Measurements from ENCODE around the gene NR2C2. TPM values are rescaled to one million over a fixed set of nuclear protein-coding genes. Genes with fewer than 3 reads are reported as not detected.

The NR2C2 gene
- polyA plus RNA-seq, 3 donors, result 36.4 to 41.0 (median 39.3) TPM

DNA sequence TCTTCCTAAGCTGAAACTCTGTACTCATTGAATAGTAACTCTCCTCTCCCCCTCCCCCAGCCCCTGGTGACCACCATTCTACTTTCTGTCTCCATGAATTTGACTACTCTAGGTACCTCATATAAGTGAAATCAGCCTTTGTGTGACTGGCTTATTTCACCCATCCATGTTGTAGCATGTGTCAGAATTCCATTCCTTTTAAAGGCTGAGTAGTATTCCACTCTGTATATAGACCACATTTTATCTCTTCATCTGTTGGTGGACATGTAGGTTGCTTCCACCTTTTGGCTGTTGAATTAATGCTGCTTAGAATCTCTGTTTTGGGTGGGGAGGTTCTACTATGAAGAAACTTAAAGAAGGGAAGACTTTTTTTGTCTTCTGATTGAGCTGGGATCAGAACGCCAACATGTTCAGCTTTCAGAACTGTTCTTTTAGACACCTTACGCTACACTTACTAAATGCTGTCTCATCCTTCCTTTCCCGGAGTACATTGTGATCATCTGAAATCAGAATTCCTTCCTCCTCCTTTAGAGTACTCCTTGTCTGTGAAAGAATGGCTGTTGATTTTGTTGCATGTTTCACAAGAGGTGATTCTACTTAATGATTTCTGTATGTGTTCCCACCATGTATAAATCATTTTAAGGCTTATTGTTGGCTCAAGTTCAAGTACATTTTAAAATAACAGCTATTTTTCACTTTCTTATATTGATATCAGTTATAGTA lies 67.4 kb downstream of the NR2C2 start:
- no peak for DNase-seq (ENCODE audit: low read depth in 3 of 3, low spot score in 2 of 3)

DNA sequence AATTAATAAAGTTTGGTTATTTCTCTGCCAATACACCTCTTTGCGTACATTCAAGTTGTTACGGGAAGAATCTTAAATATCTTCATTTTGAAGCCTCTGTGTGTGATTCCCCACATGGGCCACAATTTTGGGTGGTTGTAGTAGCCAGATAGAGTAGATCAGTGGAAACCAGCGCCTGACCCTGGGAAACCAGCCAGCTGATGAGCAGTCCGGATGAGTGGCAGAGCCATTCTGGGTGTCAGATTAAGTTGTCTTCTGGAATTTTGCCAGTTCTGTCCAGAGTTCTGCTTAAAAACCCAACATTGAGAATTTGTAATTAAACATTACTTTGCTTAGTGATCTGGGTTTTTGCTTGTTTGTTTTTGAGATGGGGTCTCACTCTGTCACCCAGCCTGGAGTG lies 68.1 kb downstream of the NR2C2 start:
- DNase-seq (ENCODE audit: low read depth in 3 of 3, low spot score in 2 of 3), result no peak

DNA sequence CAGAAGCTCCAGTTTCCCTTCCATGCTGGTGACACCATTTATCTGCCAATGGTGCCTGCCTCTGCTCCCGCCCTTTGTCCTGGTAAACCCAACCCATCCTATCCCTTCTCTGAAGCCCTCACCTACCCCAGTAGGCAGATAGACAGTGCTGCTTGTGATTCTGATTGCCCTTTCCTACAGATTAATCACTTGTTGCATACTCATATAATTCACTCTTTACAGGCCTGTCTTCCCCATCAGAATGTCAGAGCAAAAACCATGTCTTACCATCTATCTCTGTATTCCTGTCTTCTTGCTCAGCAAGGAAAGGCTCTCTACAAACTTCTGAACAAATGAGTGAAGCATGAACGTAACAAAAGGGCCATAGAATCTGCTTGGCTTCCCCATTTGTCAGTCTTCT lies 69.8 kb downstream of the NR2C2 start:
- DNase-seq (ENCODE audit: low read depth in 3 of 3, low spot score in 2 of 3), result no peak

- no peak for DNase-seq (ENCODE audit: low read depth in 3 of 3, low spot score in 2 of 3)
Observed at GRCh38 chr3:15023249-15023648, 75.9 kb downstream of the NR2C2 start.

- DNase-seq (ENCODE audit: low read depth in 3 of 3, low spot score in 2 of 3), result no peak
Observed at GRCh38 chr3:15023719-15024118, 76.3 kb downstream of the NR2C2 start.

DNA sequence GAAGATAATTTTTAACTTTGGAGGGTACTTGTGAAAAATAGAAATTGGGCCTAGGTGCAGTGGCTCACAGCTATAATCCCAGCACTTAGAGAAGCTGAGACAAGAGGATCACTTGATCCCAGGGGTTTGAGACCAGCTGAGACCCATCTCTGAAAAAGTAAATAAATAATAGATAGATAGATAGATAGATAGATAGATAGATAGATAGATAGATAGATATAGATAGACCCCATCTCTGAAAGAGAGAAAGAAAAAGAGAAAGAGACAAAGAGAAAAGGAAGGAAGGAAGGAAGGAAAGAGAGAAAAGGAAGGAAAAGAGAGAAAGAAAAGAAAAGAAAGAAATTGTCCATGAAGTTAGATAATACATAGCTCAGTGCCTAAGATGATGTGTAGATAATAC lies 82.2 kb downstream of the NR2C2 start:
- no peak for DNase-seq (ENCODE audit: low read depth in 3 of 3, low spot score in 2 of 3)

DNA sequence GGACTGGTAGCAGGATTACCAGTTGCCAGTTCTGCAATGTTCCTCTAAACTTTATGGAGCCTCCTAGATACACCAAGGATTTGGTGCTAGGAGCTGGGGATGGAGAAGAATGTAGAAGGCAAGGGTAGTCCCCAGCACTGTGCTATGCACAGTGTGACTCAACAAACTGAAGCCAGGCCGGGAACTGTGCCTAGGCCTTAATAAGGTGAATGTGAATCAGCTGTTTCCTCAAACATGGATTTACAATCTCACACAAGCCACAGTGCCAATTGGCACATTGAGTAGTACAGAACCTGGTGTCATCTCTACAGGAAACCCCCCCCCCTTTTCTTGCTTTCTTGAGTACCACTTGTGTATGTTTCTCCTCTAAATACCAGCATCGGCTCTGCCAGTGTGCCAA lies 85.3 kb downstream of the NR2C2 start:
- DNase-seq (ENCODE audit: low read depth in 3 of 3, low spot score in 2 of 3), result no peak

DNA sequence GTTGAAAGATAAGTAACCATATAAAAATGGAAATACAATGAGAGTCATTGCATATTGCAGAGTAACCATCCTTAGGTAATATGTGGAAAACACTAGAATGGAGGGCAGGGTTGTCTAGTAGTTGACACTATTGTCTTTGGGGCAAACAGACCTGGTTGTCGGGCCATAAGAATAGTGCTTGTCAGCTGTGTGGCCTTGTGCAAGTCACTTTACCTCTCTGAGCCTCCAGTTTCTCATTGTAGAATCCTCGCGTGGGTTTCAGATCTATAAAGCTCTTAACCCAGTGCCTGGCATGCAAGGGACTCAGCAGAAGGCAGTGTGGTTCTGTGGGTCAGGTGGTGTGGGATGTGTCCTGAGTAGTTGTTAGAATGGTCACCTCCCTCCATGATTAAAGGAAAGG lies 85.7 kb downstream of the NR2C2 start:
- DNase-seq (ENCODE audit: low read depth in 3 of 3, low spot score in 2 of 3), result no peak

GRCh38 chr3:15038306-15038705 lies 90.9 kb downstream of the NR2C2 start:
- no peak for DNase-seq (ENCODE audit: low read depth in 3 of 3, low spot score in 2 of 3)

GRCh38 chr3:15040844-15041243 lies 93.5 kb downstream of the NR2C2 start:
- DNase-seq (ENCODE audit: low read depth in 3 of 3, low spot score in 2 of 3), result no peak

- DNase-seq (ENCODE audit: low read depth in 3 of 3, low spot score in 2 of 3), result no peak
Observed at GRCh38 chr3:15041950-15042349, 94.6 kb downstream of the NR2C2 start.

- no peak for DNase-seq (ENCODE audit: low read depth in 3 of 3, low spot score in 2 of 3)
Observed at GRCh38 chr3:15042936-15043335, 95.6 kb downstream of the NR2C2 start.

GRCh38 chr3:15043408-15044171 lies 96.2 kb downstream of the NR2C2 start:
- no peak for DNase-seq (ENCODE audit: low read depth in 3 of 3, low spot score in 2 of 3)

GRCh38 chr3:15044326-15044725 lies 96.9 kb downstream of the NR2C2 start:
- DNase-seq (ENCODE audit: low read depth in 3 of 3, low spot score in 2 of 3), result no peak

DNA sequence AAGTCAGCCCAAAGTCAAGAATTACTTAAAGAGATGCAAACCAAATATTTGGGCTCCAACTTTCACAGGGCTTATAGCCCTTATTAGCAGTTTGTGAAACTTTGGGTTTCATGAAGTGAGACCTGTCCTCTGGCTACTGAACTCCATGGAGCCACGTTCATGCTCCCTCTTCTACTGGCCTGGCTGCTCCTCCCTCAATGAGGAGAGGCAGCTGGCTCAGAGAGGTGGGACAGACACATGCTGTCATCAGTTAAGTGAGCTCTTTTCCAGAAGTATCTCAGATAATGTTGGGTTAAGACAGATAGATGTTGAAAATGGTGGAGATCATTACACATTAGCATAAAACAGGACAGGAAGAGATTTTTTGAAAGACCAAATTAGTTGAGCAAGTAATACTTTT lies 98.3 kb downstream of the NR2C2 start:
- no peak for DNase-seq (ENCODE audit: low read depth in 3 of 3, low spot score in 2 of 3)

DNA sequence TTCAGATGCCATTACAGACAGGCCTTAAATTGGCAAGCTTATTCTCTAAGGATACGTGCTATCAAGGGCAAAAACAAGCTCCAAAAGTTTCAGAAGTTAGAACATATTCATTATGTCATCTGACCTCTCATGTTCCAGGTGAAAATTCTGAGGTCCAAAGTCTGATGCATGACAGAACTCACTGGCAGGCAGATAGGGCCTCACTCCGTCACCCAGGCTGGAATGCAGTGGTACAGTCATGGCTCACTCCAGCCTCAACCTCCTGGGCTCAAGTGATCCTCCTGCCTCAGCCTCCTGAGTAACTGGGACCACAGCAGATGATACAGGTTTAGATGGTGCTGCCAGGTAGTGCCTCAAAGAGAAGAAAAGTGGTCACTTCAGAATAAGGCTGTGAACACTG lies 102.2 kb downstream of the NR2C2 start:
- DNase-seq (ENCODE audit: low read depth in 3 of 3, low spot score in 2 of 3), result no peak

- no peak for DNase-seq (ENCODE audit: low read depth in 3 of 3, low spot score in 2 of 3)
Observed at GRCh38 chr3:15050405-15051092, 103.2 kb downstream of the NR2C2 start.

DNA sequence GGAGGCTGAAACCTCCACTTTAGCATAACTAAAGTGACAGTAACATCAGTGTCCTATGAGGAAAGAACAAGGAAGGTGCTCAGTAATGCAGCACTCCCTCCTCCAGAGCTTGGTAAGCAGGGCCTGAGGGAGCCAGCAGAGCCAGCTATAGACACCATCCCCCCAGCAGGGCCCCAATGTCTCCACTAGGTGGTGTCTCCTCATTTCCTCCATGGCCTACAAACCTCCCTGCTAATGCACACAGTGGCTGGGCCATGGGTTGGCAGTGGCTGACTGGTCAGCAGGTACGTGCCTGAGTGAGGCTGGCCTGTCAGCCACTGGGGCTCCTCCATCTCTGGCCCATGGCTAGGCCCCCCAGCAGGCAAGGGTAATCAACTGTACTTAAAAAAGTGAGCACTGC lies 104.1 kb downstream of the NR2C2 start:
- DNase-seq (ENCODE audit: low read depth in 3 of 3, low spot score in 2 of 3), result no peak

DNA sequence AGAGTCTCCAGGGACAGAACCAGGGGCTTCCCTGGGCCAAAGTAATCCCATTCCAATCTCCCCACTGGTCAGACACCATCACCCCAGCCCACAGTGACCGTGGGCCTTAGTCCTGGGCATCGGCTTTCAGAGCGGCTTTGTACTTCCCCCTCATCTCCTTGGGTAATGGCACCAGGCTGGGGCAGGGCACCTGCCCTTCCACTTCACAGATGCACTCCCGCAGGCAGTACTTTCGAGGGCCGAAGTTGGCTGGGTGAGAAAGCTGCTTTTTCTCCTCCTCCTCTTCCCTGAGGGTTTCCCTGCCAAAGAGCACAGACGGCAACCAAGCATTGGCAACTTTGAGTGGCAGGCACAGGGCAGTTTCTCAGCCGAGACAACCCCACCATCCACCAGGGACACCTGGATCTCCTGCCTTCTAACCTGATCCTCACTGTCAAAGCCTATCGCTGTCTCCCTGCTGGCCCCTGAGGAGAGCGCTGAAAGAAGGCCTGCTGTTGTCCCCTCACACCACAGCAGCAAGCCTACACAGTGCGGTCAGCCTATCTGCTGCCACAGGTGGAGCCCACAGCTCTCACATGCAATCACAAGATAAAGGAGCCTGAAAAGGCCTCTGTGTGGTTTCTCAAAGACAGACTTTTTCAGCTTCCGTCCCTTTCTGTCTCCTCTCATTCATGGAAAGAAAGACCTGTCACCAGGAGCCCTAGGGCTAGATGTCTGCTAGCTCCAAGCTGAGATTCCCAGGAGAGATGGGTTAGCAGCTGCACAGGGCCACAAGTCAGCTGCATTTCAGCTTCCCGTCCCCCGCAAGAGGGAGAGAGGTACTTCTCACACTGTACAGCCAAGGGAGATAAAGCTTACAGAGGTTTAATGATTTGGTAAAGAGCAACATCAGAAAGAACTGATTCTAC lies 105.2 kb downstream of the NR2C2 start:
- no peak for DNase-seq (ENCODE audit: low read depth in 3 of 3, low spot score in 2 of 3)

- DNase-seq (ENCODE audit: low read depth in 3 of 3, low spot score in 2 of 3), result no peak
Observed at GRCh38 chr3:15053541-15053940, 106.2 kb downstream of the NR2C2 start.

All from right renal cortex interstitium (tissue), 3 donors.